Hepatocyte (in vitro differentiated cells): ENCODE data around the gene MEGF10. TPM values are rescaled to one million over a fixed set of nuclear protein-coding genes. Genes with fewer than 3 reads are reported as not detected.

Experiments used
- DNase-seq: peaks from one replicate; pipeline ENCODE4 v3.0.0-alpha.2; 2016; ENCODE audit warnings: low spot score
- H2AFZ ChIP-seq: fragments of 200-600 bp; sonication (generic); 2 replicates; pipeline ENCODE4 v1.6.0; 2016; ENCODE audit warnings: antibody characterized with exemption, mild to moderate bottlenecking
- H3K27ac ChIP-seq: fragments of 200-600 bp; sonication (generic); 2 replicates; pipeline ENCODE4 v1.5.1; 2016; ENCODE audit warnings: mild to moderate bottlenecking
- H3K27me3 ChIP-seq: fragments of 200-600 bp; sonication (generic); 2 replicates; pipeline ENCODE4 v1.6.1; 2016
- H3K36me3 ChIP-seq: fragments of 200-600 bp; sonication (generic); replicated peaks from 2 replicates; pipeline ENCODE4 v1.5.1; 2016; ENCODE audit warnings: low read depth; ENCODE audit not compliant: insufficient read depth
- H3K4me1 ChIP-seq: fragments of 200-600 bp; sonication (generic); 2 replicates; pipeline ENCODE4 v1.5.1; 2016; ENCODE audit warnings: mild to moderate bottlenecking, moderate library complexity; ENCODE audit not compliant: insufficient read depth
- H3K4me2 ChIP-seq: fragments of 200-600 bp; sonication (generic); 2 replicates; pipeline ENCODE4 v1.6.0; 2016
- H3K4me3 ChIP-seq: fragments of 200-600 bp; sonication (generic); 2 replicates; pipeline ENCODE4 v1.5.1; 2016; ENCODE audit warnings: mild to moderate bottlenecking
- H3K79me2 ChIP-seq: fragments of 200-600 bp; sonication (generic); 2 replicates; pipeline ENCODE4 v1.6.0; 2017; ENCODE audit warnings: mild to moderate bottlenecking
- H3K9me2 ChIP-seq: fragments of 200-600 bp; sonication (generic); replicated peaks from 2 replicates; pipeline ENCODE4 v1.6.0; 2017; ENCODE audit warnings: mild to moderate bottlenecking; ENCODE audit not compliant: insufficient read depth
- H3K9me3 ChIP-seq: fragments of 200-600 bp; sonication (generic); 2 replicates; pipeline ENCODE4 v1.5.1; 2016; ENCODE audit warnings: low read depth, mild to moderate bottlenecking
- H4K20me1 ChIP-seq: fragments of 200-600 bp; sonication (generic); 2 replicates; pipeline ENCODE4 v1.6.0; 2016; ENCODE audit warnings: mild to moderate bottlenecking; ENCODE audit not compliant: insufficient read depth, poor library complexity, severe bottlenecking
- EZH2 ChIP-seq: fragments of 200-600 bp; sonication (generic); IDR thresholded peaks from 2 replicates; pipeline ENCODE4 v1.6.1; 2016; ENCODE audit warnings: antibody characterized with exemption, mild to moderate bottlenecking, borderline replicate concordance
- EZH2phosphoT487 ChIP-seq: fragments of 200-600 bp; sonication (generic); IDR thresholded peaks from one replicate; pipeline ENCODE4 v1.6.1; 2018; ENCODE audit warnings: antibody characterized with exemption, mild to moderate bottlenecking, low read depth, moderate library complexity; ENCODE audit not compliant: unreplicated experiment, severe bottlenecking
- WGBS: methylation state at CpG from one replicate; pipeline ENCODE4 v1.1.6; 2016; ENCODE audit warnings: low lambda C conversion rate; ENCODE audit errors: missing lambda C conversion rate; 5-methylcytosine and 5-hydroxymethylcytosine counted together
- polyA plus RNA-seq: library from polyadenylated mRNA; unstranded; fragments of >200 nt; fragmentation: Nextera tagmentation; extraction: Ambion mirVana; gene quantifications from 2 replicates; pipeline ENCODE4 v1.2.1, GENCODE V29; 2016
- total RNA-seq: library from RNA; depleted of rRNA; stranded (reverse); fragments of >200 nt; gene quantifications from 2 replicates; pipeline ENCODE4 v1.2.3, GENCODE V29; 2014
- TF ChIP-seq, protein P1 (sequence below): fragments of 200-600 bp; sonication (generic); IDR thresholded peaks from 2 replicates; pipeline ENCODE4 v1.5.1; 2016; ENCODE audit warnings: antibody characterized with exemption, mild to moderate bottlenecking; ENCODE audit not compliant: poor library complexity

Gene MEGF10
- total and polyA plus RNA-seq, 2 experiments from 2014 or later, result 1.7 to 6.7 TPM

DNA sequence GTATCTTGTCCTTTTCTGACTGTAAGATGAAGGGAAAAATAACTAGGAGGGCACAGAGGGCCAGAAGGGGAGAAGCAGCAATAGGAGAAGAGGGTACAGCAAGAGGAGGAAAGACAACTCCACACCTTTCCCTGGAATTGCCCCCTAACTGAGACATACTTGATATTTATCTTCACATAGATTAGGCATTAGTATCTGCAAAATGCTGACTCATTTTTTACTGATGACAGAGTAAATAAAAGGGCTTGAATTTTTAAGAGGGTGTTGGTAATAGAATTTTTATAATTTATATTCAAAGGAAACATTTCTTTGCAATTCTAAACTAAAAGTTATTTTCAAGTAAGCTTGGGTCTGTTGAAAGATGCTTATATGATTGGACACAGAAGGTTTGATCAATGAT is 140.0 kb downstream of the MEGF10 start:
- H3K9me3 ChIP-seq, result no peaks in the 10 kb centered on the region
- no peaks in the 10 kb centered on the region for H3K4me1 ChIP-seq
- TF ChIP-seq, protein P1, sequence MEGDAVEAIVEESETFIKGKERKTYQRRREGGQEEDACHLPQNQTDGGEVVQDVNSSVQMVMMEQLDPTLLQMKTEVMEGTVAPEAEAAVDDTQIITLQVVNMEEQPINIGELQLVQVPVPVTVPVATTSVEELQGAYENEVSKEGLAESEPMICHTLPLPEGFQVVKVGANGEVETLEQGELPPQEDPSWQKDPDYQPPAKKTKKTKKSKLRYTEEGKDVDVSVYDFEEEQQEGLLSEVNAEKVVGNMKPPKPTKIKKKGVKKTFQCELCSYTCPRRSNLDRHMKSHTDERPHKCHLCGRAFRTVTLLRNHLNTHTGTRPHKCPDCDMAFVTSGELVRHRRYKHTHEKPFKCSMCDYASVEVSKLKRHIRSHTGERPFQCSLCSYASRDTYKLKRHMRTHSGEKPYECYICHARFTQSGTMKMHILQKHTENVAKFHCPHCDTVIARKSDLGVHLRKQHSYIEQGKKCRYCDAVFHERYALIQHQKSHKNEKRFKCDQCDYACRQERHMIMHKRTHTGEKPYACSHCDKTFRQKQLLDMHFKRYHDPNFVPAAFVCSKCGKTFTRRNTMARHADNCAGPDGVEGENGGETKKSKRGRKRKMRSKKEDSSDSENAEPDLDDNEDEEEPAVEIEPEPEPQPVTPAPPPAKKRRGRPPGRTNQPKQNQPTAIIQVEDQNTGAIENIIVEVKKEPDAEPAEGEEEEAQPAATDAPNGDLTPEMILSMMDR, result no peak
- TF ChIP-seq EZH2, result no peak
- TF ChIP-seq EZH2phosphoT487, result no peak
- no peaks in the 10 kb centered on the region for H3K9me2 ChIP-seq
- no peak overlapping the region for H2AFZ ChIP-seq
- no peaks in the 10 kb centered on the region for H3K36me3 ChIP-seq
- H3K27ac ChIP-seq, result no peak overlapping the region
- H4K20me1 ChIP-seq, result no peaks in the 10 kb centered on the region
- no peak for DNase-seq
- H3K79me2 ChIP-seq, result no peaks in the 10 kb centered on the region
- no peak overlapping the region for H3K4me2 ChIP-seq
- H3K27me3 ChIP-seq, result no peaks in the 10 kb centered on the region
- no peak overlapping the region for H3K4me3 ChIP-seq

DNA sequence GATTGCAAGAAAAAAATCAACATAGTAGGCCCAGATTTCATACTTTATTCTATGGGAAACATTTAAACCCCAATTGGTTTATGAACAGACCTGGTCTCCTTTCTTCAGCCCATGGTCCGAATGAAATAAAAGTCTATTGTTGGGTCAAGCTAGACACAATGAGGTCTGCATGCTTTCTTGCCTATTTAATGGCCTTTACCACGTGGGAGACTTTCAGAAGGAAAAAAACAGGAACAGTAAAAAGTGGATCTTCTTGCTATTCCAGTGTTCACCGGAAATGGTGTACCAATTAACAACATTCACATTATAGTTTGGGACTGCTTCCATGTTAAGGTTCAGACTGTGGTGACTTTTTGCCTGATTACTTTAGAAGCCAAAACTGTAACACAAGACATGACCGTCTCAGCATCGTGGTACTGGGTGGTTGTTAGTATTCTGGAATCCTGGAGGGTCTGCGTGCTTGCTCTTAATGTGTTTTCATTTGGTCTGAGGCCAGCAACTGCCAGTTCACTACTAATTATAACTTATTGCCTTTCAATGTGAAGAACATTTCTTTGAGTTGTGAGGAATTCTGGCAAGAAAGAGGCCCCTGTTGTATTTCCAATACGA is 141.5 kb downstream of the MEGF10 start:
- H3K4me2 ChIP-seq, result no peak overlapping the region
- no peak for DNase-seq
- peak overlapping the region; percentile 3 for H3K27ac ChIP-seq
- H3K36me3 ChIP-seq, result no peaks in the 10 kb centered on the region
- H4K20me1 ChIP-seq, result no peaks in the 10 kb centered on the region
- no peaks in the 10 kb centered on the region for H3K9me3 ChIP-seq
- H3K9me2 ChIP-seq, result no peaks in the 10 kb centered on the region
- H2AFZ ChIP-seq, result no peak overlapping the region
- H3K27me3 ChIP-seq, result no peaks in the 10 kb centered on the region
- H3K4me3 ChIP-seq, result no peak overlapping the region
- no peaks in the 10 kb centered on the region for H3K4me1 ChIP-seq
- 71% methylated on average over 7 of the region's 7 CpGs for WGBS
- TF ChIP-seq, protein P1, result no peak
- TF ChIP-seq EZH2phosphoT487 (no peak), EZH2 (no peak)
- H3K79me2 ChIP-seq, result no peaks in the 10 kb centered on the region

DNA sequence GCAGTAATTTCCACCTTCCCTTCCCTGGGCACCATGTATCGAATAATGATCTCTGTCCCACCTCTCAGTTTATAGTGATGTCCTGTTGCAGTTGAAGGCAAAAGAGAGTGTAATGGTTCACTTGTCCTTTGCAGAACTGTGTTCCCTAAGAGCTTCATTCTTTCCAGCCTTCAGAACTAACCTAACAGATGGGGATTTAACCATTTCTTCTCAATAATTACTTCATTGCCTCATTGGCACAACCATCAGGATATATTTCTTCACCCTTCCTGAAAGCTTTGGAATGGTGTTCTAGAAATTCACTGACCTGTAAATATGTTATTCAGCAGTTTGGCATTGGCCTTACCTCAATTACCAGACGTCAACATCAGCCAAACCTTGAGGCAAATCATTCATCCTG is 142.9 kb downstream of the MEGF10 start:
- H3K27ac ChIP-seq, result no peak overlapping the region
- no peaks in the 10 kb centered on the region for H4K20me1 ChIP-seq
- H3K27me3 ChIP-seq, result no peaks in the 10 kb centered on the region
- no peak overlapping the region for H3K4me3 ChIP-seq
- no peak for DNase-seq
- no peaks in the 10 kb centered on the region for H3K9me3 ChIP-seq
- WGBS, result 91% methylated on average over 2 of the region's 2 CpGs
- no peaks in the 10 kb centered on the region for H3K4me1 ChIP-seq
- TF ChIP-seq EZH2phosphoT487 (no peak), EZH2 (no peak)
- TF ChIP-seq, protein P1, result no peak
- no peaks in the 10 kb centered on the region for H3K36me3 ChIP-seq
- H3K9me2 ChIP-seq, result no peaks in the 10 kb centered on the region
- no peak overlapping the region for H2AFZ ChIP-seq
- H3K4me2 ChIP-seq, result no peak overlapping the region
- H3K79me2 ChIP-seq, result no peaks in the 10 kb centered on the region
